GM18868 (cell line): ENCODE measurements around the gene STAB1.

ENCODE experiments used
- ATAC-seq: cut with Tn5 transposase; IDR thresholded peaks from one replicate; pipeline ENCODE4 v1.9.1; 2021; ENCODE audit warnings: mild to moderate bottlenecking, moderate library complexity; ENCODE audit not compliant: unreplicated experiment

STAB1 gene

DNA sequence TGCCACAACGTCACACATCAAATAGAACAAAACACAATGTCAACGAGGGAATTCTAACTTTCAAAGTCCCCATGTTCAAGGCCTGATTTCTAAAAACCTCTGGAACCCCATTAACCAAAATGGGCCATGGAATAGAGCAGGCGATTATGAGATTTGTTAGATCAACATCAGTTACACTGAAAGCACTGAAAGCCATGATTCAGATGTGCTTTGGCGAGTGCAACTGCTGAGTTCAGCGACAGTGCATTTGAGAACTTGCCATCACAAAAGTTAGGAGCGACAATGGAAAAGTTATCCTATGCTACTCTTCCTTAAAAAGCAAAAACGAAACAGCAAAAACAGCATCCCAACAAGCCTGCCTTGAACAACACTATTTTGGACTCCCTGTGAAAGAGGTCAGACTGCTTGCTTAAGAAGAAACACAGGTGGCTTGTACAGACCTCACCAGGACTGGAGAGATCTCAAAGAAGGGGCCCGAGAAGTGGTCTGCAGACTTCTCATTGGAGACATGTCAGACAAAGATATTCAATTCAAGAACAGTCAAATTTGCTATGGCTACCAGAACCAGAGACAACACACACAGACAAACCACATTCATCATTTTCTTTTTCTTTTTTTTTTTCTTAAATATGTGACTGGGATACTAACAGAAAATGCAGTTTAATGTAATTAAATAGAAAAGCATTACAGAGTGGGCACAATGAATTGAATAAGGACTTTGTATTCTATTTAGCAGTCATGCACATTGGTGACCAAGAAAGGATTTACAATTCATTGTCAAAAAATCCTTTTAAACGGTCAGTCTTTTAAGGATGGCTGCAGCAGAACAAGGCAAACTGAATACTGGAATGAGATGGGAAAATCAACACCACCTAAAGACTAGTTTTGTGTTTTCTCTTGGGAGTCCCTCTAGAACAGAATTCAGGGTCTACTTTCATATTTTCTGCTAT, 62.1 kb downstream of the STAB1 start:
- no peak for ATAC-seq

DNA sequence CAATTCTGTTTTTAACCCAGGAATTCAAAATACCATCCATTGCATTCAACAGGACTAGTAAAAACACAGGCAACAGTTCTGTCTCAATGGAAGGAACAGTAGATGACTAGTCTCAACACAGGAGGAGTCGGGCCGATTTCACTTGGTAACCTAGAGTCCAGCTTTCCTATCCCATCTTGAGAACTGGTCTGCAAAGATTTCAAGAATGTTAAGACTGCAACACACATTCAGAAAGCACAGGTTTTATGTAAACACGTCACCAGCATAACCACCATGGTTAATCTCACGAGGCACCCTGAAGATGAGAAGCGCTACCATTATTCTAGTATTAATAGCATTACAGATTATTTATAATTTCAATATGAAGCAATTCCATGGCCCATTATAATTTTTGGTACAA, 63.3 kb downstream of the STAB1 start:
- ATAC-seq = no peak

DNA sequence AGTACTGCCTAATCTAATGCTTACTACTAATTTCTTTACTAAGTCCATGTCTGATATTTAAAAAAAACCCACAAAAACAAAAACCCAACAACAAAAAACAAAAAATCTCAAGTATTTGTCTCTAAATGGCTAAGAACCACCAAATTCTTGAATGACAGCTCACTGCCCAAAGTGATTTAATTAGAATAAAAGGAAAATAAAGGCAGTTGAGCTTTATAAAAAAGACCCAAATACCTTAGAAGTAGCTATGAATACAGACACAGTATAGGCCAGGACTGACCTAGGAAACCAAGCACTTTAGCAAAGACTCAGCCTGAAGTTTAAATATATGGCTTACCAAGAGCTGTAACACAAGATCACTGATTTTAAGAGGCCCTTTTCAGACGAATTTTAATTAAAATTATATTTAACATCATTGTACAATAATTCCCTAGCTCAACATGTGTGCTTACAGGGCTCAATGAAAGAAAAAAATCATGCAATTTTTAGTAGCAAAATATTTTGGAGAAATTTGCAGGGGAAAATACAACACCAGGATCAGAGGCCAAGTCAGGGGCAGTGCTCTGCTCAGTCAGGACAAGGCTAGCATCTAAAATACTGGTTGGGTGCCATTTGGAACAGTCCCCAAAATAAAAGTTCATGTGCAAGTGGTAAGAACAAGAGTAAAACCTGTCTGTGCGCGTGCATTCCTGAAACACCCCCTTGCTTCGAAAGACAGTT, 66.0 kb downstream of the STAB1 start:
- no peak for ATAC-seq

DNA sequence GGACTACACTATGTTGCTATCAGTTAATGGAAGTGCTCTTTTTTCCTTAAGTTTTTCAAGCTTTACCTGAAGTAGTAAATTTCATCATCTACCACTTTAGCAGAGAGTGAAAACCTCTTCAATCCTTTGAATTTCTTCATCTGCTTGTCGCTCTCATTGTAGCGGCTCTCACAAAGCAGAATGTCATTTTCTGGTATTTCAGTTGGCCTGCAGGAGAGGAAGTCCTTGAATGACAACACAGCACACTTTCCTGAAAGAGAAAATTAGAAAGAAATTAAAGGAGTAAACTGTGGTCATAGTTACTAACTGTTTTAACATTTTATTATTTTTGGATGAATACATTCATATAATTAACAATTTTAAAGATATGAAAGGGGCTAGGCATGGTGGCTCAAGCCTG, 68.8 kb downstream of the STAB1 start:
- ATAC-seq = no peak

DNA sequence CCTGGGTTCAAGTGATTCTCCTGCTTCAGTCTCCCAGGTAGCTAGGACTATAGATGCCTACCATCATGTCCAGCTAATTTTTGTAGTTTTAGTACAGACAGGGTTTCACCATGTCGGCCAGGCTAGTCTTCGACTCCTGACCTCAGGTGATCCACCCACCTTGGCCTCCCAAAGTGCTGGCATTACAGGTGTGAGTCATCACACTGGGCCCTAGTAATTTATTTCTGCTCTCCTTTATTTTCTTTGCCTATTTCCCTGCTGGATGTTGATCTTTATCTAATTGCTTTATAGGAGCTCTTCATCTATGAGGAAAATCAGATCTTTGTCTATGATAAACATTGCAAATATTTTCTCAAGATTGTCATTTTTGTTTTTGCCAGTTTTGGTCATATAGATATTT, 72.9 kb downstream of the STAB1 start:
- ATAC-seq = no peak

DNA sequence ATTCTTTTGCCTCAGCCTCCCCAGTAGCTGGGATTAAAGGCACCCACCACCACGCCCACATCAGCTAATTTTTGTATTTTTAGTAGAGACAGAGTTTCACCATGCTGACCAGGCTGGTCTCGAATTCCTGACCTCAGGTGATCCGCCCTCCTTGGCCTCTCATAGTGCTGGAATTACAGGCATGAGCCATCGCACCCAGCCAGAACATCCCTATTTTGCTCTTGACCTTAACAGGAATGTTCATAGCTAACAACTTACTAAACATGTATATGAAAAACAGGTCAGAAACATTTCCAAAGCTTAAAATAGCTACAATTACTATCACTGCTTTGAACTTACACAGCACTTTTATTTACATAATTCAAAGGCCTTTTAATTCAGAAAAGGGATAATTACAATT, 74.9 kb downstream of the STAB1 start:
- no peak for ATAC-seq

DNA sequence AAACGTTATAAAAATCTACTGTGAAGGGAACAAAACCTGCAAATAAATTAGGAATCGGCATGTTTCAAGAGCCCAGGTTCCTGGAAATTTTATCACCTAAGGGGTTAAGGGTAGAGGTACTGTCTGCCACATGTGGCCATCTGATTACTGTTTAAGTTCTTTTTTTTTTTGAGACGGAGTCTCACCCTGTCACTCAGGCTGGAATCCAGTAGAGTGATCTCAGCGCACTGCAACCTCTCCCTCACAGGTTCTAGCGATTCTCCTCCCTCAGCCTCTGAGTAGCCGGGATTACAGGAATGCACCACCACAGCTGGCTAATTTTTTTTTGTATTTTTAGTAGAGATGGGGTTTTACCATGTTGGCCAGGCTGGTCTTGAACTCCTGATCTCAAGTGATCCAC, 77.1 kb downstream of the STAB1 start:
- ATAC-seq = no peak
